AML-193 (cell line): ENCODE data around the gene SYT1.

Source experiments
- DNase-seq, 2 experiments: peaks; one replicate each; lab custom pipeline; 2025; lab: John Stamatoyannopoulos, UW

Gene SYT1

DNA sequence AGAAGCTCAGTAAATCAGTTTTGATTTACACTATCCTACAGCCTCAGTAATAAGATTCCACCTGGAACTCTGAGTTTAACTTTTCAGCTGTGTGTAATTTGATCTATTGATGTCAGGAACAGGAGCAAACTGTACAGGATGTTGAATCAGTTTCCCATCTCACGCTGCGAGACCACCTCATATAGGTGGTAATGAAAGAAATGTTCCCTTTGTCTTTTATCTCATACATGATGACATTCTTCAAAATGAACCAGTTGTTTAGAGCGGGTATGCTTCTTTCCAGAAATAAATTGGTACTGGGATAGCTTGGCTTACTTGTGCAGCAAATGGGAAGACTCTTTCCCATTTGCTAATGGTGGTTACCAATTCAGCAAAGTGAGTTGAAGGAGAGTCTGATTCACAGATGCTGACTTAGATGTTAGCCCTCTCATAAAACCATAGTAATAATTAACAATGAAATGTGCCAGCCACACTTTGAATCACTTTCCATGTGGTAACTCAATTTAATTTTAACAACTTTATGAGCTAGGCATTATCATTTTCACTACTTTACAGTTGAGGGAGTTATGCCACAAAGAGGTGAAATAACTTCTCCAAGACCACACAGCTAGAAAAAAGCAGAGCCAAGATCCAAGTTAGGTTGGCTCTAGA, 574.7 kb downstream of the SYT1 start:
- no peak for DNase-seq

DNA sequence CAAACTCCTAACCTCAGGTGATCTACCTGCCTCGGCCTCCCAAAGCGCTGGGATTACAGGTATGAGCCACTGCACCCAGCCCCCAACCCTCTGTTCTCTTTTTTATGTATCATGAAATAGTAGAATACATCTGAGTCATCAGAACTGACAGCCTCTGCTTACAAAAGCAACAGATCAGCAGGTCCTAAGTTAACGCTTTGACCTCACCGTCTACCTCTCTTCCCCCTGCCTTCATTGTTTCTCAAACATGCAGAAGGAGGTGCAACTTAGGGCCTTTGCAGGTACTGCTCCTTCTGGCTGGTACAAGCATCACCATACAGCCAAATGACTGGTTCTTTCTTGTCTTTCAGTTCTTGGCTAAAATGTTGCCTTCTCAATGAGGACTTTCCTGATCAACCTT, 577.0 kb downstream of the SYT1 start:
- DNase-seq: no peak

DNA sequence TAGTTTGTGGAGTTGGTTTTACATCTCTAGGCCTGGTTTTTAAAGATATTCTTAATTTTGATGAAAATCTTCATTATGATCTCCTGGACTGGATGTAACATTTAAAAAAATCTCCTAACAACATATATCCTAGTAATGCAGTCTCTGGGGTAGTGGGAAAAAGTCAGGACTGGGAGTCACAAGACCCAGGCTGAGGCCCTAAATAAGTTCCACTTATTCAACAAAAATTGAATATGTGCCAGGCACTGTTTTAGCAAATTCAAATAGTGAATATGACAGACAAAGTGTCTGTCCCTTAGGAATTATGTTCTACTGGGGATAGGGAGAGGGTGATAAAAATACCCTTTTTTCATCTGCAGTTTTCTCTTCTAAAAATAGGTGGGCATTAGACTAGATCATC, 577.8 kb downstream of the SYT1 start:
- no peak for DNase-seq

DNA sequence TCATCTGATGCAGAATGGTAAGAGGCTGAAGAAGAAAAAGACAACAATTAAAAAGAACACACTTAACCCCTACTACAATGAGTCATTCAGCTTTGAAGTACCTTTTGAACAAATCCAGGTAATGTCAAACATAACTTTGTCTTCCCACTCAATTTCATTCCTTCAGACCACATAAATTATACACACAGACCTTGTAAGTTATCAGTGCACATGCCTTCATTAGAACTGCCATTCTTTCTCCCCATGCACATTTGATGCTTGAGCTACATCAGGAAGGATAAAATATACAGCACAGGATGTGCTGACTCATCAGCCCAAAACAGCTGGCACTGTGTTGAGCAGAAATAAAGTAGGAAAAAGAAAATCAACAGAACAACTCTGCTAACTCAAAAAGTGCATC, 579.5 kb downstream of the SYT1 start:
- DNase-seq: no peak

DNA sequence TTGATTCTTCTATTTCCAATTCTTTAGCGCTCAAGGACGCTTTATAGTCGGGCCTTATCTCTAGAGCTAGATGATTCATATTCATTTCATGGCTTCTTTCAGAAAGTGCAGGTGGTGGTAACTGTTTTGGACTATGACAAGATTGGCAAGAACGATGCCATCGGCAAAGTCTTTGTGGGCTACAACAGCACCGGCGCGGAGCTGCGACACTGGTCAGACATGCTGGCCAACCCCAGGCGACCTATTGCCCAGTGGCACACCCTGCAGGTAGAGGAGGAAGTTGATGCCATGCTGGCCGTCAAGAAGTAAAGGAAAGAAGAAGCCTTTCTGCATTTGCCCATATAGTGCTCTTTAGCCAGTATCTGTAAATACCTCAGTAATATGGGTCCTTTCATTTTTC, 584.2 kb downstream of the SYT1 start:
- no peak for DNase-seq

DNA sequence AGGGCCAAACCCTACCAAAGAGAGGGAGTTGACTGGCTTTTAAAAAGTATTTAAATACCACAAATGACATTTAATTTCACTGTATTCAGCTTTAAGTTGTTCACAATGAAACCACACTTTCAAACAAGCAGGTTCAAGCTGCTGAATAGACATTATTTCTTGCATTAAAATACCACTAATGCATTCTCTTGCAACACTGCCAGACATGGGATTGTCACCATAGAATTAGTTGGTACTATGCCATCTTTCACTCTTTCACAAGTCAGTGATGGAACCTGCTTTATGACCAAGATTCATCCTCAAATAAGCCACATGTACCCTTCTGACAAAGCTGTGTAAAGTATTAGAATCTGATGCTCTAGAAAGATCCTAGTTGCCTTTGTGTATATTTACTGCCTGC, 586.8 kb downstream of the SYT1 start:
- no peak for DNase-seq

DNA sequence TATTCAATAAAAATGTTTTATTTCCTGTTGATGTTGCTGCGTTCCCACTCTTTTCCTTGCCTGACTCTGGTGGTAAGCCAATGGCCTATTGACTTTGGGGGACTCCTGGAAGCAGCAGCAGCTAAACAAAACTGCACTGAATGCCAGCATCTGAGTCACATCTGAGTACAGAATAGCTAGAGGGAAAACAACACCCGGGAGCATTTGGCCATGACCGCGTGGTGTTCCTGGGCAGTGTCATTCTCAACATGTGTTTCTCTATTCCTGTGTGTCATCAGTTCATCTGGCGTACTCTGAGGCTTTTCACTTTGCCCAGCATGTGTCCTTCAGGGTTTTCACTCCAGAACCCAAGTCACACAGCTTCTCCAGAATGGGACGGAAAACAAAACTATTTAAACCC, 587.4 kb downstream of the SYT1 start:
- no peak for DNase-seq

DNA sequence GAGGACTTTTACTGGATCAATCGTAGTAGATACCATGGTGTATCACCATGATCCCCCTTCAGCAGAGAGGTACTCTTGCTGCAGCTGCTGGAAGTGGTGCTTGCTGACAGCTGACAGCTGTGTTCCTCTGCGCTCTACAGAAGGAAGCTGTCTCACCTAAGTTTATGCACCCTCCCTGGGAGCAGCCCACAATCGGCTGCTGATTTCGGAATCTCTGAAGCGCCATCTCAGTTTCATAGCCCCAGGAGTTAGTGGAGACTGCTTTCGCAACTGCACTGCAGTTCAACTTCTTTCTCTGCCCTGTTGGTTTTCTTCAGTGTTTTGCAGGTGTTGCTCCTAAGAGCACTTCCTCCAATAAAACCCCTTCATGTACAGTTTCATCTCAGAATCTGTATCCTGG, 588.3 kb downstream of the SYT1 start:
- DNase-seq: peak; percentile 37 to 42

DNA sequence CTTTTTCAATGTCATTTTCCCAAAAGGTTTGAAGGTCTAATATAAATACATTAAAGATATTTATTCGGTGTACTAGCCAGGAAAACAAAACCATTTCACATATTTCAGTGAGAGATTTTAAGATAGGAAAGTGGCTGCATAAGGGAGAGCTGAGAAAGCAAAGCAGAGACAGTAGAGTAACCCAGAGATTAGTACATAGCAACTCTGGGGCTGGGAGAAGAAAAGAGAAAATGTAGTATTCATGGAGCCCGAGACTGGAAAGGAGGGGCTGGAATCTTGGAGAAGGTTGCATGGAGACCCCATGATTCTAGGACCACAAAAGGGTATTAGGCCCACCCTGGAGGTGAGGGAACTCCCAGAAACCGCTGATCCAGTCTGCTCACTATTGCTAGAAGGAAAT, 589.2 kb downstream of the SYT1 start:
- no peak for DNase-seq

DNA sequence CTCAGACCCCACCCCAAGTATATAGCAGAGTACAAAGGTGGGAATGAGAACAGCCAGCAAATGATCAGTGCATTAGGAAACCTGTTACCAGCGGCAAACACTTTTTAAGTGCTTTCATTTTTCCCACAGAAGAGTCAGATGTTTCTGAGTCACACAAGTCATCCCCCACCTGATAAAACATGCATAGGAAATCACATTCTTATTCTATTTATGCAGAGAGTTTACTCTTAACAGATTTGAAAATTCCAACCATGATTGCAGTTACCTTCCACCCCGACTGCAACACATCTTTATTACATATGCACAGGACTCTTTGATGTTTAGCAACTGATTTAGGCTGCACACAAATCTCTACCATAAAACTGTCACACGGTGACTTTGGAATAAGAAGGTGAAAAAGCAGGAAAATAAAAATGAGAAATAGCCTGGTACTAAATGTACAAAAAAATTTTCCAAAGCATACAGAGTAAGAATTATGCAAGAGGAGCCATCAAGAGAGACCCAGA, 589.8 kb downstream of the SYT1 start:
- no peak for DNase-seq

DNA sequence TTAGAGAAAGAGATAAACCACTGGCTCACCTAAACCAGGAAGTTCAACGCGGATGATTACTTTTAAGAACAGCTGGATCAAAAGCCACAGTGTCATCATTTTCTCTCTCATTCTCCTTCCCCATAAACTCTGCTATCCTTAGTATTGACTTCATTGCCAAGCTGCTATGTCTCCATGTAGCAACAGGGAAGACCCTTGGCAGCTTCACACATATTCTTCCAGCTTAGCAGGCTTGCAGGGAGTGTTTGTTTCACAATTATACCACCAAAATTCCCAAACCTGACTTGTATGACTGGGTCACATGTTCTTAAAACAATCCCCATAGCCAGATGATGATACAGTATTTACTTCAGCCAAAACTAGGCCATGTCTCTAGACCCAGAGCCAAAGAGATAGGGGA, 590.7 kb downstream of the SYT1 start:
- no peak for DNase-seq

DNA sequence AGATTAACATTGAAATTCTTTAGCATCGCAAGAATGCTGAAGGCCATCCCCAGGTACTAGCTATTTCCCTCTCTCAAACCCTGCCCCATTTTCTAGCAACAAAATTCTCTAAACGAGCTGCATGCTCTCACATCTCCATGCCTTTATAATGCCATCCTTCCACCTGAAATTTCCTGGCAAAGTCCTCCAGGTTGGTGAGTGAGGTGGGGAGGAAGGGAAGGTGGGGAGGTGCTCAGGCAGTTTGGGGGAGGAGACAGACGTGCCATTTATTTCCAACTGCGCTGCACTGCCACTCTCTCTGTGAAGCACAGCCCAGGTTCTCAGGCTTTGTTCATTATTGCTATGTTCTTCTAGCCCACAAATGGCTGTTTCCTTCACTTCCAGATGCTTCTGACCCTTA, 617.7 kb downstream of the SYT1 start:
- DNase-seq: no peak

DNA sequence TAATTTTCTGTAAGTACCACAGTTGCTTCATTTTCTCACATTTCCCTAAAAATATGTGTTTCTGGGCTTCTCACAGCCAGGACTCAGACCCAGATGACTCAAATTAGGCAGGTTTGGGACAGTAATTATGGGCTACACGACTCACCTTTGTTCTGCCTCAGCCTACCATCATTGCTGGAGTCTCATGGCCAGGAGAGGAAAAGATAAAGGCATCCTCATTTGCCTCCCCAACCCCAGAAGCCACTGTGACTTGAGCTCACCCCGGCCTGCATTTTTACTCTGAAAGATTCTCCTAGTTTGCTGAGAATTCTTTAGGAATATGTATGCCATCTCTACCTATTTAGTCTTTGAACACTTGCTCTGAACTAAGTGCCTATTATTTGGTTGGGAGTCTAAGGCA, 618.3 kb downstream of the SYT1 start:
- DNase-seq: no peak

DNA sequence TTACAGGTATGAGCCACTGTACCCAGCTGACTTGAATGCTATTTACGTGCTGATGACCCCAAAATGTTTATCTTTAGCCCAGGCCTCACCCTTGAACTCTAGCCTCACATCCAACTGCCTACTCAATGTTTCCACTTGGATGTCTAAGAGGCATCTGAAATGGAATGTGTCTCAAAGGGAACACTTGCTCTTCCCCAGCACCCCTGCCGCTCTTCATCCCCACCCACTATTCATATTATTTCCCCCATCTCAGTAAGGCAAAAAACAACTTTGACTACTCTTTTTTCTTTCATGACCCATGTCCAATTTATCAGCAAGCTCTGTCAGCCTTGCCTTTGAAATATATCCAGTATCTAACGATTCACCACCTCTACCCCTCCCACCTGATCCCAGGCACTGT, 621.6 kb downstream of the SYT1 start:
- DNase-seq: no peak

DNA sequence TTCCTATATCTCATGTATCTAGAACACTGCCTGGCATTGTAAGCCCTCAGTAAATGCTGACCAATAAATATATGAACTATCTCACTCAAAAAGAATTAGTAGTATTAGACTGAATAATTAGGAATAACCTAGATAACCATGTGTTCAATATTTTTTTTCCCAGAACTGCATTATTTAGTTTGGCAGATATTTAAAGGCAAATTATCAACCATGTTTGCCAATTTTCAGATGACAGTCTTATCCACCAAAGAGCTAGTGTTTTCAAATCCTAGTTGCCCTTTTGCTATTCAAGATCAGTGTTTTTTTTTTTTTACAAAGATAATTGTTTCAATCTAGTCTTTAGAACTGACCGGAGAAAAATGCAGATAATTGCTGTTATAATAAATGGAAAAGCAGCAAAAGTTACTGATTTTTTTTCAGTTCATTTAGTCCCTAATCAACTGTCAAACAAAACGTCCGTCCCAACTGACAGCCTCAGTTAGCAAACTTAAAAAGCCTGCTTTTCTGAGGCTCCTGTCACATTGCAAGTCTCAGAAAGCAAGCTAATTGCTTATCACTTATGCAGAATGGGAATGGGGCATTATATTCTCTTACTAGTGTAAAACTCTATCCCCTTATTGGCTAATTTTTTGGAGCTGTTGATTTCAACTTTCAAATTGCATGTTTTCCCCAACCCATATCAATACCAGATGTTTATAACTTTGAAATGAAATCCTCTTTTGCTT, 623.0 kb downstream of the SYT1 start:
- DNase-seq: no peak
